Measurements from ENCODE around the gene MARCKS.

DNA sequence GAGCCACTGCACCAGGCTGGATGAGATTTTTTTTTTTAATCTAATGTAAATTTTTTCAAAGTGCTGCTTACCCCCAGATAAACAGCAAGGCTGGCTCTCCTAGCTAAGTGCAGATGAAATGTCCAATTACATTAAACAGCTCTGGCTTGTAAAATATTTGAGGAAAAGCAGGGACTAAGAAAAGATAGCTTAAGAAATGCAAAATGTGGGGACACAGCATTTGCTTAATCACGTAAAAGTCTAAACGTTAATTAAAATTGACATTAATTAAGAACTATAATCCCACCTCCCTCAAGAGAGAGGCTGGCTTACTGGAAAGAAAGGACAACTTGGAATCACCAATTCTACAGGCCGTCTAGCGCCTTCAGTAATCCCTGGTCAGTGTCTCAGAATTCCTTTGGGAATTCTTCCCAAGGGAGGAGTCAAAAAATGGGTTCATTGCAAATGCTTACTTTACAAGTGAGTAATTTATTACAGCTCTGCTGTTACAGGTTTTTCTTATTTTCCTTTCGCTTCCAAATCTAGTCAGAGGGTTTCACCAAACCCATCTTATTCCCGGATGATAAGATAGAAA is 13.6 kb upstream of the MARCKS start:
- TF ChIP-seq, protein P1, sequence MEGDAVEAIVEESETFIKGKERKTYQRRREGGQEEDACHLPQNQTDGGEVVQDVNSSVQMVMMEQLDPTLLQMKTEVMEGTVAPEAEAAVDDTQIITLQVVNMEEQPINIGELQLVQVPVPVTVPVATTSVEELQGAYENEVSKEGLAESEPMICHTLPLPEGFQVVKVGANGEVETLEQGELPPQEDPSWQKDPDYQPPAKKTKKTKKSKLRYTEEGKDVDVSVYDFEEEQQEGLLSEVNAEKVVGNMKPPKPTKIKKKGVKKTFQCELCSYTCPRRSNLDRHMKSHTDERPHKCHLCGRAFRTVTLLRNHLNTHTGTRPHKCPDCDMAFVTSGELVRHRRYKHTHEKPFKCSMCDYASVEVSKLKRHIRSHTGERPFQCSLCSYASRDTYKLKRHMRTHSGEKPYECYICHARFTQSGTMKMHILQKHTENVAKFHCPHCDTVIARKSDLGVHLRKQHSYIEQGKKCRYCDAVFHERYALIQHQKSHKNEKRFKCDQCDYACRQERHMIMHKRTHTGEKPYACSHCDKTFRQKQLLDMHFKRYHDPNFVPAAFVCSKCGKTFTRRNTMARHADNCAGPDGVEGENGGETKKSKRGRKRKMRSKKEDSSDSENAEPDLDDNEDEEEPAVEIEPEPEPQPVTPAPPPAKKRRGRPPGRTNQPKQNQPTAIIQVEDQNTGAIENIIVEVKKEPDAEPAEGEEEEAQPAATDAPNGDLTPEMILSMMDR (IDR thresholded peaks at IDR 0.05): no peak
- no peak for TF ChIP-seq EP300 (IDR thresholded peaks at IDR 0.05)
